Measurements from ENCODE around the gene ZNF683. TPM values are rescaled to one million over a fixed set of nuclear protein-coding genes. Genes with fewer than 3 reads are reported as not detected.

Gene ZNF683
- total and polyA plus RNA-seq, 2 experiments from 2014 or later: not detected

- TF ChIP-seq CREB1 (CRISPR knock-in tag; IDR thresholded peaks at IDR 0.05; ENCODE audit: low read depth) (no peak), ETS1 (IDR thresholded peaks at IDR 0.05) (no peak), REST (IDR thresholded peaks at IDR 0.05; ENCODE audit: unreplicated experiment) (no peak), STAT1 (IDR thresholded peaks at IDR 0.05; ENCODE audit: unreplicated experiment) (no peak), ZNF114 (CRISPR knock-in tag; IDR thresholded peaks at IDR 0.05) (no peak), EZH2 (IDR thresholded peaks at IDR 0.05; ENCODE audit: low read depth, unreplicated experiment) (no peak), EZH2phosphoT487 (IDR thresholded peaks at IDR 0.05; ENCODE audit: unreplicated experiment) (no peak), ZNF331 (CRISPR knock-in tag; IDR thresholded peaks at IDR 0.05; ENCODE audit: low read depth) (no peak), NANOG (IDR thresholded peaks at IDR 0.05; ENCODE audit: borderline replicate concordance) (no peak), JUNB (IDR thresholded peaks at IDR 0.05; ENCODE audit: unreplicated experiment) (no peak), POLR2AphosphoS5 (IDR thresholded peaks at IDR 0.05; ENCODE audit: low read depth) (no peak)
- TF ChIP-seq, protein P1, sequence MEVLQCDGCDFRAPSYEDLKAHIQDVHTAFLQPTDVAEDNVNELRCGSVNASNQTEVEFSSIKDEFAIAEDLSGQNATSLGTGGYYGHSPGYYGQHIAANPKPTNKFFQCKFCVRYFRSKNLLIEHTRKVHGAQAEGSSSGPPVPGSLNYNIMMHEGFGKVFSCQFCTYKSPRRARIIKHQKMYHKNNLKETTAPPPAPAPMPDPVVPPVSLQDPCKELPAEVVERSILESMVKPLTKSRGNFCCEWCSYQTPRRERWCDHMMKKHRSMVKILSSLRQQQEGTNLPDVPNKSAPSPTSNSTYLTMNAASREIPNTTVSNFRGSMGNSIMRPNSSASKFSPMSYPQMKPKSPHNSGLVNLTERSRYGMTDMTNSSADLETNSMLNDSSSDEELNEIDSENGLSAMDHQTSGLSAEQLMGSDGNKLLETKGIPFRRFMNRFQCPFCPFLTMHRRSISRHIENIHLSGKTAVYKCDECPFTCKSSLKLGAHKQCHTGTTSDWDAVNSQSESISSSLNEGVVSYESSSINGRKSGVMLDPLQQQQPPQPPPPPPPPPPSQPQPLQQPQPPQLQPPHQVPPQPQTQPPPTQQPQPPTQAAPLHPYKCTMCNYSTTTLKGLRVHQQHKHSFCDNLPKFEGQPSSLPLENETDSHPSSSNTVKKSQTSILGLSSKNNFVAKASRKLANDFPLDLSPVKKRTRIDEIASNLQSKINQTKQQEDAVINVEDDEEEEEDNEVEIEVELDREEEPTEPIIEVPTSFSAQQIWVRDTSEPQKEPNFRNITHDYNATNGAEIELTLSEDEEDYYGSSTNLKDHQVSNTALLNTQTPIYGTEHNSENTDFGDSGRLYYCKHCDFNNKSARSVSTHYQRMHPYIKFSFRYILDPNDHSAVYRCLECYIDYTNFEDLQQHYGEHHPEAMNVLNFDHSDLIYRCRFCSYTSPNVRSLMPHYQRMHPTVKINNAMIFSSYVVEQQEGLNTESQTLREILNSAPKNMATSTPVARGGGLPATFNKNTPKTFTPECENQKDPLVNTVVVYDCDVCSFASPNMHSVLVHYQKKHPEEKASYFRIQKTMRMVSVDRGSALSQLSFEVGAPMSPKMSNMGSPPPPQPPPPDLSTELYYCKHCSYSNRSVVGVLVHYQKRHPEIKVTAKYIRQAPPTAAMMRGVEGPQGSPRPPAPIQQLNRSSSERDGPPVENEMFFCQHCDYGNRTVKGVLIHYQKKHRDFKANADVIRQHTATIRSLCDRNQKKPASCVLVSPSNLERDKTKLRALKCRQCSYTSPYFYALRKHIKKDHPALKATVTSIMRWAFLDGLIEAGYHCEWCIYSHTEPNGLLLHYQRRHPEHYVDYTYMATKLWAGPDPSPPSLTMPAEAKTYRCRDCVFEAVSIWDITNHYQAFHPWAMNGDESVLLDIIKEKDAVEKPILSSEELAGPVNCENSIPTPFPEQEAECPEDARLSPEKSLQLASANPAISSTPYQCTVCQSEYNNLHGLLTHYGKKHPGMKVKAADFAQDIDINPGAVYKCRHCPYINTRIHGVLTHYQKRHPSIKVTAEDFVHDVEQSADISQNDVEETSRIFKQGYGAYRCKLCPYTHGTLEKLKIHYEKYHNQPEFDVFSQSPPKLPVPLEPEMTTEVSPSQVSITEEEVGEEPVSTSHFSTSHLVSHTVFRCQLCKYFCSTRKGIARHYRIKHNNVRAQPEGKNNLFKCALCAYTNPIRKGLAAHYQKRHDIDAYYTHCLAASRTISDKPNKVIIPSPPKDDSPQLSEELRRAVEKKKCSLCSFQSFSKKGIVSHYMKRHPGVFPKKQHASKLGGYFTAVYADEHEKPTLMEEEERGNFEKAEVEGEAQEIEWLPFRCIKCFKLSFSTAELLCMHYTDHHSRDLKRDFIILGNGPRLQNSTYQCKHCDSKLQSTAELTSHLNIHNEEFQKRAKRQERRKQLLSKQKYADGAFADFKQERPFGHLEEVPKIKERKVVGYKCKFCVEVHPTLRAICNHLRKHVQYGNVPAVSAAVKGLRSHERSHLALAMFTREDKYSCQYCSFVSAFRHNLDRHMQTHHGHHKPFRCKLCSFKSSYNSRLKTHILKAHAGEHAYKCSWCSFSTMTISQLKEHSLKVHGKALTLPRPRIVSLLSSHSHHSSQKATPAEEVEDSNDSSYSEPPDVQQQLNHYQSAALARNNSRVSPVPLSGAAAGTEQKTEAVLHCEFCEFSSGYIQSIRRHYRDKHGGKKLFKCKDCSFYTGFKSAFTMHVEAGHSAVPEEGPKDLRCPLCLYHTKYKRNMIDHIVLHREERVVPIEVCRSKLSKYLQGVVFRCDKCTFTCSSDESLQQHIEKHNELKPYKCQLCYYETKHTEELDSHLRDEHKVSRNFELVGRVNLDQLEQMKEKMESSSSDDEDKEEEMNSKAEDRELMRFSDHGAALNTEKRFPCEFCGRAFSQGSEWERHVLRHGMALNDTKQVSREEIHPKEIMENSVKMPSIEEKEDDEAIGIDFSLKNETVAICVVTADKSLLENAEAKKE (CRISPR knock-in tag; IDR thresholded peaks at IDR 0.05): no peak
- TF ChIP-seq, protein P2, sequence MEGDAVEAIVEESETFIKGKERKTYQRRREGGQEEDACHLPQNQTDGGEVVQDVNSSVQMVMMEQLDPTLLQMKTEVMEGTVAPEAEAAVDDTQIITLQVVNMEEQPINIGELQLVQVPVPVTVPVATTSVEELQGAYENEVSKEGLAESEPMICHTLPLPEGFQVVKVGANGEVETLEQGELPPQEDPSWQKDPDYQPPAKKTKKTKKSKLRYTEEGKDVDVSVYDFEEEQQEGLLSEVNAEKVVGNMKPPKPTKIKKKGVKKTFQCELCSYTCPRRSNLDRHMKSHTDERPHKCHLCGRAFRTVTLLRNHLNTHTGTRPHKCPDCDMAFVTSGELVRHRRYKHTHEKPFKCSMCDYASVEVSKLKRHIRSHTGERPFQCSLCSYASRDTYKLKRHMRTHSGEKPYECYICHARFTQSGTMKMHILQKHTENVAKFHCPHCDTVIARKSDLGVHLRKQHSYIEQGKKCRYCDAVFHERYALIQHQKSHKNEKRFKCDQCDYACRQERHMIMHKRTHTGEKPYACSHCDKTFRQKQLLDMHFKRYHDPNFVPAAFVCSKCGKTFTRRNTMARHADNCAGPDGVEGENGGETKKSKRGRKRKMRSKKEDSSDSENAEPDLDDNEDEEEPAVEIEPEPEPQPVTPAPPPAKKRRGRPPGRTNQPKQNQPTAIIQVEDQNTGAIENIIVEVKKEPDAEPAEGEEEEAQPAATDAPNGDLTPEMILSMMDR (conservative IDR thresholded peaks at IDR 0.05; ENCODE audit: low read depth in 2 of 2): no peak
- no peak overlapping the region for H3K4me3 Mint-ChIP-seq
- no peaks in the 10 kb centered on the region for H3K27me3 ChIP-seq (ENCODE audit: insufficient read depth)
Measured at GRCh38 chr1:26314501-26314900, 58.0 kb downstream of the ZNF683 start.

More at GRCh38 chr1:26314501-26314900, 58.0 kb downstream of the ZNF683 start:
- Histone ChIP-seq H3K4me3 (no peak overlapping the region), H3K36me3 (ENCODE audit: insufficient read depth) (no peaks in the 10 kb centered on the region), H4K20me1 (replicated peaks; ENCODE audit: insufficient read depth) (no peaks in the 10 kb centered on the region), H3K4me1 (ENCODE audit: insufficient read depth) (peaks cover 29% of the 10 kb centered on the region), H3F3A (replicated peaks; ENCODE audit: low read depth) (peaks cover 9% of the 10 kb centered on the region; the same call in 1 of the 2 replicates), H3K9me2 (ENCODE audit: insufficient read depth) (no peaks in the 10 kb centered on the region), H3K27ac (ENCODE audit: low read depth) (no peak overlapping the region), H3K4me2 (no peak overlapping the region), H3K79me2 (replicated peaks; ENCODE audit: insufficient read depth) (no peaks in the 10 kb centered on the region), H2AFZ (no peak overlapping the region)
- ATAC-seq (no peak), DNase-seq (ENCODE audit: low spot score) (no peak)
- Mint-ChIP-seq H3K4me1 (peaks cover 29% of the 10 kb centered on the region), H3K27ac (no peak overlapping the region), H3K27me3 (ENCODE audit: insufficient read depth, low read depth, poor library complexity) (peaks cover 7% of the 10 kb centered on the region), H3K9me3 (no peaks in the 10 kb centered on the region; the same call in 2 of the 3 replicates), H3K36me3 (ENCODE audit: low read depth) (no peaks in the 10 kb centered on the region)
